HG02588 (cell line): ENCODE data around the gene AFDN.
"Not testable (repeated sequence)": the region's sequence is repeated elsewhere in the genome, so short reads cannot be mapped to it uniquely, and the experiment has no call there.

Experiments used
- ATAC-seq: cut with Tn5 transposase; IDR thresholded peaks from one replicate; pipeline ENCODE4 v1.9.1; 2021; ENCODE audit warnings: mild to moderate bottlenecking, moderate library complexity; ENCODE audit not compliant: unreplicated experiment

AFDN gene

GRCh38 chr6:167995731-167996151, 169.0 kb downstream of the AFDN start:
- ATAC-seq, result no peak

- no peak for ATAC-seq
These were observed 169.9 kb downstream of the AFDN start for GRCh38 chr6:167996424-167997199.

- ATAC-seq, result no peak
These were observed 170.9 kb downstream of the AFDN start, which contains the start of gene KIF25 for GRCh38 chr6:167997642-167998041. Gene KIF25, plus strand, starts transcription at chr6:167997671. Its CDS starts 31,915 bp downstream, at chr6:168029586.

- ATAC-seq, result no peak
These were observed 171.5 kb downstream of the AFDN start for GRCh38 chr6:167998215-167998614.

- no peak for ATAC-seq
These were observed 173.7 kb downstream of the AFDN start for GRCh38 chr6:168000198-168001028.

GRCh38 chr6:168001029-168001332, 174.3 kb downstream of the AFDN start:
- no peak for ATAC-seq

GRCh38 chr6:168001514-168001913, 174.8 kb downstream of the AFDN start:
- ATAC-seq, result not testable (repeated sequence)

GRCh38 chr6:168002804-168003203, 176.1 kb downstream of the AFDN start:
- ATAC-seq, result no peak

GRCh38 chr6:168004023-168004422, 177.3 kb downstream of the AFDN start:
- no peak for ATAC-seq

GRCh38 chr6:168004945-168005344, 178.2 kb downstream of the AFDN start:
- no peak for ATAC-seq

- ATAC-seq, result no peak
These were observed 179.1 kb downstream of the AFDN start for GRCh38 chr6:168005796-168006195.

GRCh38 chr6:168007592-168008338, 181.1 kb downstream of the AFDN start:
- ATAC-seq, result no peak

GRCh38 chr6:168009331-168009730, 182.6 kb downstream of the AFDN start:
- ATAC-seq, result no peak

- ATAC-seq, result no peak
These were observed 184.6 kb downstream of the AFDN start for GRCh38 chr6:168011291-168011690.

- no peak for ATAC-seq
These were observed 185.9 kb downstream of the AFDN start for GRCh38 chr6:168012431-168013249.

- ATAC-seq, result no peak
These were observed 186.7 kb downstream of the AFDN start for GRCh38 chr6:168013250-168013915.

- no peak for ATAC-seq
These were observed 187.7 kb downstream of the AFDN start for GRCh38 chr6:168014428-168014827.

- no peak for ATAC-seq
These were observed 188.3 kb downstream of the AFDN start for GRCh38 chr6:168015009-168015408.

- ATAC-seq, result no peak
These were observed 188.9 kb downstream of the AFDN start for GRCh38 chr6:168015482-168016175.
